ENCODE data around the gene NACC2.

NACC2 gene

DNA sequence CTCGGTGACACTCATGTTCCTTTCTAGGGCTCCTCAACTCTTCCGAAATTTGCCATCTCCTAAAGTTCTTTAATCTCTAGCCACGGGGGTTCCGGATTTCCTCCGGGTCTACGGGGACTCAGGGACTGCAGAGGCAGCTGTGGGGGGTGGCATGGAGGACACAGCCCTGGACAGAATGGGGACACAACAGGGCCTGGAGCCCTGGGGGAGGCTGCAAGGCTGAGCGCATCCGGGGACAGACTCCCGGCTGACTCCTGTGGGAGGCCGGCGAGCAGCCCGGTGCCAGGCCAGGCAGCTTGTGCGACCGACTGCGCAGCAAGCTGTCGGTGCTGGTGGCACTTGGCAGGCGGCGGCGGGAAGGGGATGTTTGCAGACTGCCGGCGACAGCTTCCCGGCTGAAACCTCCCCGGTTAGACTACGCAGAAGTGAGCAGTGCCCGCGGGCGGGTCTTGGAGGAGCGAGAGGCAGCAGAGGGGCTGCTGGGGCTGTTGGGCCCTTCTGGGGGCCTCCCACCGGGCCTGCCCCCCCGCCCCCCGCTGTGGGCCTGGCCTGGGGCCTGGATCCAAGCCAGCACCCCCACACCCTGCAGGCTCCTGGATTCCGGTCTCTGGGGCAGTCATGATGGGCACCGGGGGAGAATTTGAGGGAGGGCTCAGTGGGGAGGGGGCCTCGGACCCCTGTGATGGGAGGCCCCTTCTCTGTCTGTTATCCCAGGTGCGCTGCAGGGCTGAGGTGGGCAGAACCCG lies 105.2 kb downstream of the NACC2 start:
- peaks cover 30% of the 10 kb centered on the region for H3K27me3 Mint-ChIP-seq
- intact Hi-C loops (cut with micrococcal nuclease): no loop called here

DNA sequence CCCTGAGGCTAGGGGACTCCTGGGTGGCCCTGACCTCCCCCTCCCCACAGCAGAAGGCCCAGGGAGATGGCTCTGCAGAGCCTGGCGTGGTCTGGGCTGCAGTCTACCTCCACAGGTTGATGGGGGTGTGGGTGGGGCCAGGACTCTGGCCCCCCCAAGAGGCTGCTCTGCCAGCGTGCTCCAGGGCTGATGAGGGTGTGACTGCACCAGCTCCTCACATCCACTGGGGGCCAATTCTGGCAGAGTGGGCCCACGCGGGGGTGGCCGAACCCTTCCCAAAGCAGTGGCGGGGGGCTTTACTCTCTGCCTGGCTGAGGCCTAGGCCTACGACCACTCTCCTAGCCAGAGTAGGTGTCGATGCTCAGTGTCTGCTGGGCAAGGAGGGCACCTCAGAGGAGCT lies 105.9 kb downstream of the NACC2 start:
- Mint-ChIP-seq H3K27ac (peak overlapping the region; percentile 92), H3K4me1 (ENCODE audit: low read depth) (peaks cover 48% of the 10 kb centered on the region), H3K4me3 (no peak overlapping the region), H3K27me3 (peaks cover 32% of the 10 kb centered on the region), H3K9me3 (no peaks in the 10 kb centered on the region), H3K36me3 (ENCODE audit: low read depth) (no peaks in the 10 kb centered on the region)
- intact Hi-C loops (cut with micrococcal nuclease): no loop called here

More for the DNA sequence above, 105.2 kb downstream of the NACC2 start:
- Mint-ChIP-seq H3K27ac (peak overlapping the region; percentile 92), H3K4me1 (ENCODE audit: low read depth) (peaks cover 55% of the 10 kb centered on the region), H3K4me3 (peak overlapping the region; percentile 44), H3K36me3 (ENCODE audit: low read depth) (no peaks in the 10 kb centered on the region), H3K9me3 (no peaks in the 10 kb centered on the region)

DNA sequence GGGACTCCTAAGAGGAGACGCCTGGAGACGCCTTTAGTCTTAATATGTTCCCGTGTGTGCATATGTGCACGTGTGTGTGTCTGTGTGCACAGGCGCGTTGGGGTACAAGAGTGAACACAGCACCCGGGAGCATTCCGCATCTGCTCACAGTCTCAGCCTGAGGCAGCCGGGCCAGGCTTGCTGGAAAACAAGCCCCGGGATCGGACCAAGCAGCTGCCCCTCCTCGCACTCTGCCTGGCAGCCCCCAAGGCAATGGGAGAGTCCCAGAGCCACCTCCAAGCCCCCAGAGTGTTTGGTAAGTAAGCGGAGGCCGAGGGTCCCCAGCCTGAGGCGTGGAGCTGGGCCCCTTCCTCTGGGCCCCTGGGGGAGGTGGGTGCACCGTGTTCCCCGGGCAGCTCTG lies 106.6 kb downstream of the NACC2 start:
- H3K4me1 Mint-ChIP-seq (ENCODE audit: low read depth): peaks cover 41% of the 10 kb centered on the region
- H3K4me3 Mint-ChIP-seq: no peak overlapping the region
- no peaks in the 10 kb centered on the region for H3K36me3 Mint-ChIP-seq (ENCODE audit: low read depth)
- H3K27ac Mint-ChIP-seq: no peak overlapping the region
- peaks cover 36% of the 10 kb centered on the region for H3K27me3 Mint-ChIP-seq
- no peaks in the 10 kb centered on the region for H3K9me3 Mint-ChIP-seq
- intact Hi-C loops (cut with micrococcal nuclease): no loop called here

DNA sequence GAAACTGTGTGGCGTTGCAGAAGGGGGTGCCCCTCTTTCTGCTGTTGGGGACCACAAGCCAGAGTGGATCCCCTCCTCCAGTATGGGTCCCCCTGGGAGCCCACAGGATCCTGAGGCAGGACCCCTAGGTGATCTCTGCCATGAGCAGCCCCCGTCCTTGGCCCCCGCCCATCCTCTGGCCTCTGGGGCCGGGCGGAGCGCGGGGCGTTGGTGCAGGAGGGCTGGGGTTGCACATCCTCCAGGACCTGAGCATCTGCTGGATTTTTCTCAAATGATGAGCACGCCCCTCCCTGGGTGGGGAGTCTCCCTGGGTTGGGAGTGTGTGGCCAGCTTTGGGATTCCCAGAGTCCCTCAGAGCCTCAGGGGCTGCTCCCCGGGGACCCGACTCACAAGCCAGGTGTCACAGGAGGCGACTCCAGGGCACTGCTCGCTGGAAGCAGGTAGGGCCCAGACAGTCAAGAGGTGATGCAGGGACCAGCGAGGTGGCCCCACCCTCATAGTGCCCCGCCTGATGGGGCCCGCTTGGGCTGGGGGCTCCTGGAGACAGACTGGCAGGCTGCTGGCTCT lies 107.2 kb downstream of the NACC2 start:
- intact Hi-C loops (cut with micrococcal nuclease): no loop called here
- Mint-ChIP-seq H3K27ac (no peak overlapping the region), H3K9me3 (no peaks in the 10 kb centered on the region), H3K36me3 (ENCODE audit: low read depth) (no peaks in the 10 kb centered on the region), H3K4me1 (ENCODE audit: low read depth) (peaks cover 35% of the 10 kb centered on the region), H3K4me3 (no peak overlapping the region), H3K27me3 (peaks cover 39% of the 10 kb centered on the region)

DNA sequence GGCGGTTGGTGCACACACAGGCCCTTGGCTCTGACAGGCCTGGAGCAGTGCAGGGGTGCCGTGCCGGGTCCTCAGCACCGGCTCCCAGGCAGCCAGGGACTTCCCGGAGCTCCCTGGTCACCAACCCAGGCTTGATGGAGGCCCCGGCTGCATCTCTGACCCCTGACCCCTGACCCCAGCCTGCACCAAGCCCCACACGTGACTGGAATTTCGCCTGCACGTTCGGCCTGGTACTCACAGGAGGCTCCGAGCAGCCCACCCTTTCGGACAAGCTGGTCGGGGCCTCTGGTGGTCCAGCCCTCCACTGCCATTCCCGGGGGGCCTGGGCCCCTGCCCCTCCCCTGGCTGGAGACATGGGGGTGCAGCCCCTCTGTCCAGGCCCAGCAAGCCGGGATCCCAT lies 108.5 kb downstream of the NACC2 start:
- Mint-ChIP-seq H3K4me1 (ENCODE audit: low read depth) (peaks cover 23% of the 10 kb centered on the region), H3K27me3 (peaks cover 42% of the 10 kb centered on the region), H3K9me3 (no peaks in the 10 kb centered on the region)

DNA sequence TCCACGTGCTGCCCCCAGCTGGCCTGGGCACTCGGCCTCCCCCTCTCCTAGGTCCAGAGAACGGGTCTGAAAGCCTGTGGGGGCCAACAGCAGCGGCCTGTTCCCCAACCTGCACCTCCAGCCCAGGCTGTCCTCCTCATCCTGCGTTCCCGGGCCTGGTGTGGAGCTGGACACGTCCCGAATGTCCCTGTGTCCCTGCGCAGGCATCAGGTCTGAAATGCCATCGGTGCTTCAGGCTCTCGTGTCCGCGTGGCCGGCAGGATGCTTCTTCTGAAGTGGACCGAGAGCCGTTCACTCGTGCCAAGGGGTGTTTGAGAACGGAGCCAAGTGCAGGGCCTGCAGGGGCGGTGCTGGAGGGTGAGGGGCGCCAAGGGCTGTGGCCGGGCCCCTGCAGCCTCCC lies 109.2 kb downstream of the NACC2 start:
- intact Hi-C loops (cut with micrococcal nuclease): no loop called here
- Mint-ChIP-seq H3K36me3 (ENCODE audit: low read depth) (no peaks in the 10 kb centered on the region), H3K27ac (no peak overlapping the region), H3K4me3 (no peak overlapping the region), H3K27me3 (peaks cover 44% of the 10 kb centered on the region), H3K9me3 (no peaks in the 10 kb centered on the region), H3K4me1 (ENCODE audit: low read depth) (peaks cover 16% of the 10 kb centered on the region)

More for the DNA sequence above, 108.5 kb downstream of the NACC2 start:
- H3K27ac Mint-ChIP-seq: no peak overlapping the region
- H3K4me3 Mint-ChIP-seq: no peak overlapping the region
- H3K36me3 Mint-ChIP-seq (ENCODE audit: low read depth): no peaks in the 10 kb centered on the region
- intact Hi-C loops (cut with micrococcal nuclease): no loop called here

DNA sequence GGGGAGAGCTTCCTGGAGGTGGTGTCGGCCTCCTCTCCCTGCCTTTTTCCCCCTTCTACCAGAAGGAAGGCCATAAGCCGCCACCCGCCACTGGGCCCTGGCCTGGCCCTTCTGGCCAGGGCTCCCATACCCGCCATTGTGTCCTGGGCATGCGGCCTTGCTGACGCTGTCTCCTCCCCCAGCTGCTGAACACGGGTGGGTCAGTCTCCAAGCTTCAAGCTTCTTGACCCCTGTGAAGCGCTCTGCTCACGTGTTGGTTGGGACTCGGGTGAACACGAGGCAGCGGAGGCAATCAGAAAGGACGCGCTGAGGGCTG lies 109.7 kb downstream of the NACC2 start:
- Mint-ChIP-seq H3K9me3 (no peaks in the 10 kb centered on the region), H3K27me3 (peaks cover 44% of the 10 kb centered on the region), H3K4me1 (ENCODE audit: low read depth) (peaks cover 11% of the 10 kb centered on the region), H3K36me3 (ENCODE audit: low read depth) (no peaks in the 10 kb centered on the region), H3K27ac (no peak overlapping the region), H3K4me3 (no peak overlapping the region)
- intact Hi-C loops (cut with micrococcal nuclease): no loop called here

DNA sequence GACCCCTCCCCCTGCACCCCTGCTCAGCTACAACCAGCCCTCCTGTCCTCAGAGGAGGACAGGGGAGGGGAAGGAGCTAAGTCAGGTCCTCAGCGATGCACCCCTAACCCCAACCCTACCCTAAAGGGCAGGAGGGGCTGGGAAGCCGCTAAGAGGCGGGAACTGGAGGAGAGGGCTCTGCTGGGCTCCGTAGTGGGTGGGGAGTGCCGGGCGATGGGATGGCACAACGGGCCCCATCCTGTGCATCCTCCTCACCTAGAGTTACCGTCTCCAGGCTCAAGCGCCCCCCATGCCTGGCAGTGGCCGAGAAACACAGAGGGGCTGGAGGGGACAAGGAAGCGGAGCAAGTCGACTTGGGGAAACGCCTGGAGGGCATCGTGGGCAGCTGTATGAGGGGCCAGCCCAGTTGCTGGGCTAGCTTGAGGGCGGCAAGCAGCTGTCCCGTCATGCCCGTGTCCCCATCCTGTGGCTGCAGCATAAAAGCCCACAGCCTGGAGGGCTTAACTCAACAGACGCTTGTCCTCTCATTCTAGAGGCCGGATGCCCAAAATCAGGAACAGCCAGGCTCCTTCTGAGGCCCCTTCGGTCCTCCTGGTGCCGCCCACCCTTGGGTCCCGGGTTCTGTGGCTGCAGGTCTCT lies 110.9 kb downstream of the NACC2 start:
- intact Hi-C loops (cut with micrococcal nuclease): no loop called here
- peaks cover 5% of the 10 kb centered on the region for H3K4me1 Mint-ChIP-seq (ENCODE audit: low read depth)
- H3K27ac Mint-ChIP-seq: no peak overlapping the region
- no peaks in the 10 kb centered on the region for H3K9me3 Mint-ChIP-seq
- H3K4me3 Mint-ChIP-seq: no peak overlapping the region
- peaks cover 46% of the 10 kb centered on the region for H3K27me3 Mint-ChIP-seq
- no peaks in the 10 kb centered on the region for H3K36me3 Mint-ChIP-seq (ENCODE audit: low read depth)

DNA sequence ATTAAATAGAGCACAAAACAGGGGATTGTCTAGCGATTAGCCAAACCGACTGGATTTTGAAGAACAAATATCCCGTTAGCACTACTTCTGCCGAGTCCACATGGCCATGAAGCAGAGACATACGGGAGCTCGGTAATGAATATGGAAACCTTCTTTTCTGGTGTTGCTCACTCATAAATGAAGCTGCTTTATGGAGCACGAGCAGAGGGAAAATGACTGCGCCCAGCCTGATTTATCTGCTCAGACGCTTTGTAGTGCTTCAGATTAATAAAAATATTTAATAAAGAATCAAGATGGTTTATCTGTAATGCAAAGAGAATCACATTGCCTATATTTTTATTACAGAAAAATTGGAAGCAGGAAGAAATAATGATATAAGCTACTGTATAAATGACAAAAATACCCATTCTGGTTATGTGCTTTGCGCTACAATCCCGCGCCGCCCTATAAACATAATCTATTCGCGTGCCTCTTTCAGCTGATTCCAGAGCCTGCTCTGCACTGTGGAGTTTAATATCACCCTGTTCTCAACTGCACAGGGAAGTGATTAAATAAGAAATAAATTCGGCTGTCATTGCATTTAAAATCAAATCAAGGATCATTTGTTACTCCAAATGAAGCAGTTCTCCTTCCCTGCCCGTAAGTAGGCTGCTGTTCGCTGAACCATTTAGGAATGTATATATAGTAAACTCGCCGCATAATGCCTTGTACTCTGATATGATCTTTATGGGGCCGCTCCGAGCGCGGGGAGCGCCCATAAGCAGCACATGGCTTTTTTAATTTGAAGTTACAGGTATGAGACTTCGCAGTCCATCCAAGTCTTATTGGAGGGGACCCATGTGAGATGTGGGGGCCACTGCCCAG lies 111.6 kb downstream of the NACC2 start:
- Mint-ChIP-seq H3K27ac (no peak overlapping the region), H3K9me3 (no peaks in the 10 kb centered on the region), H3K4me3 (no peak overlapping the region), H3K36me3 (ENCODE audit: low read depth) (no peaks in the 10 kb centered on the region), H3K4me1 (ENCODE audit: low read depth) (peaks cover 12% of the 10 kb centered on the region), H3K27me3 (peaks cover 47% of the 10 kb centered on the region)
- intact Hi-C loops (cut with micrococcal nuclease): no loop called here

DNA sequence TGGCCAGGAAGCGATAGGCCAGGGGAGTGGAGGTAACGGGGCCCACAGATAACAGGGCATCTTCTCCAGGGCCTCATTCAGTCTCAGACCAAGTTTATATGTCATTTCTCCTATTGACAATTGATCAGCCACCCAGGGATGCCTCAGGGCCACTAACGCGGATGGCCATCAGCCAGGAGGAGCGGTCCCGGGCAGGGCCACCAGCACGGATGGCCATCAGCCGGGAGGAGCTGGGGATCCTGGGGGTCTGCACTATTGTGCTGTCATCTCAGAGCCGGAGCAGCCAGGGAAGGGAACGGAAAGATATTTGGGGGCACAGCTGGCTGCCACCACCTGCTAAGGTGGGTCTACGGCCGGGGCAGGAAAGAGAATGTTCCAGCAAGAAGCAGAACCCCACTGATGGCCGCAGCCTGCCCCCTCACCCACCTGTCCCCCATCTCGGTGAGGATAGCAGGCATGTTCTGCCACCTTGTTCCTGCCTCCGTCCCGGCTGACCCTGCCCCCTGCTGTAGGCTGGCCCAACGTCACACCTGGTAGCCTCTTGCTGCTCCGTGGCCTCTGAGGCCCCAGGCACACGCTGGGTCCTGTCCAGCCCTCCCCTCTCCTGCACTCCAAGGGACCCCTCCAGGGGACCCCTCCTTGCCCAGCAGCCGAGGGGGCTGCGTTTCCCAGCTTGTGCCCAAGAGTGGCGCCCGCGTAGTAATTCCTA lies 112.4 kb downstream of the NACC2 start:
- H3K36me3 Mint-ChIP-seq (ENCODE audit: low read depth): no peaks in the 10 kb centered on the region
- no peak overlapping the region for H3K27ac Mint-ChIP-seq
- H3K27me3 Mint-ChIP-seq: peaks cover 42% of the 10 kb centered on the region
- no peaks in the 10 kb centered on the region for H3K9me3 Mint-ChIP-seq
- intact Hi-C loops (cut with micrococcal nuclease): no loop called here
- H3K4me1 Mint-ChIP-seq (ENCODE audit: low read depth): peaks cover 12% of the 10 kb centered on the region
- H3K4me3 Mint-ChIP-seq: no peak overlapping the region

DNA sequence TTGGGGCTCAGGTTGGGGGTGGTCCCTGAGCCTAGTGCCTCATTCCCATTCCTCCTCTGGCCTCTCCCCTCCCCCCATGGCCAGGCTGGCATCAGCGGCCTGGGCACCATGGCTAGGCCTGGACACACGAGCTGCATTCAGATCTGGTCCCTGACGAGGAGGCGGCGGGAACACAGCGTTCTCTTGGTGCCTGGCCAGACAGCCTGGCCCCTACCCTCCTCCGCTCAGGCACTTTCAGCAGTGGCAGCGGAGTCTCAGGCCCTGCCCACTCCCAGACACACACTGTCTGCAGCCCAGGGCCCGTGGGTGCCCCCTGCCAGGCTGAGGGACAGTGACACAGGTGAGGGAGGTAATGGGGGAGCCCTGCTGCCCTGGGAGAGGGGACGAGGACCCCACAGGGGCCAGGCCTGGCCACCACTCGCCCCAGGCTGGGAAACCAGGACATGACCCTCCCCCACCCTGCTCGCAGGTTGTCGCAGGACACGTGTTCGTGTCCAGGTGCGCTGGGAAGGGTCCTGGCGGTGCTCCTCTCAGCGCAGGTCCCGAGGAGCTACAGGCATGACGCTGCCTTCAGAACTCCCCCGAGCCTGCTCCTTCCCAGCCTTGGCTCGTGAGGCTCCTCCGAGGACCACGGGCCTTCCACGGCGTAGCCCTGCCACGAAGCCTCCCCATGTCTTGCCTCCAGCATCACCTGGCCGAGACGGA lies 114.0 kb downstream of the NACC2 start:
- no peaks in the 10 kb centered on the region for H3K36me3 Mint-ChIP-seq (ENCODE audit: low read depth)
- H3K27me3 Mint-ChIP-seq: peaks cover 50% of the 10 kb centered on the region
- H3K4me3 Mint-ChIP-seq: no peak overlapping the region
- peaks cover 12% of the 10 kb centered on the region for H3K4me1 Mint-ChIP-seq (ENCODE audit: low read depth)
- H3K9me3 Mint-ChIP-seq: no peaks in the 10 kb centered on the region
- H3K27ac Mint-ChIP-seq: no peak overlapping the region
- intact Hi-C loops (cut with micrococcal nuclease): no loop called here

DNA sequence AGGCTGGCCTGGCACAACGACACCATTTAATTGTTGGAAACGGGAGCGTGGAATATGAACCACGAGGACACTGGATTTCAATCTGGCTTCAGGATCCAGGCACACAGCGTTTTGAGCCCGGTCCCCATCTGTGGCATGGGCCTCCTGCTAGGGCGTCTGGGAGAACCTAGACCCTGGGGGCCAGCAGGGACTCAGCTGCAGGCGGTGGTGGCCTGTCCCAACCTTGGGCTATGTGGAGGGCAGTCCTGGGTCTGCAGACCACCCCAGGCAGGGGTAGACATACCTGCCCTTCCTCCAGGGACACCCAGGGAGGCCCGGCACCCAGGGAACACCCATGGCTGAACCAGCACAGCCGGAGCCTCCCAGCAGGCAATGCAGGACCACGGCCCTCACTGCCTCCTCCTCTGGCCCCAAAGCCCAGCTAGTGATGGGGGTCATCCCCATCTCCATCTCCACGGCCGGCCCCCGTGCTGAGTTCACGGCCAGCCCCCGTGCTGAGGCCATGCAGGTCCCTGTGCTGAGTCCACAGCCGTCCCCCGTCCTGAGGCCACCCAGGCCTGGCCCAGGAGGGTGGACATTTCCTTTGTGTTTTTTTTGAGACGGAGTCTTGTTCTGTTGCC lies 115.4 kb downstream of the NACC2 start:
- no peaks in the 10 kb centered on the region for H3K36me3 Mint-ChIP-seq (ENCODE audit: low read depth)
- no peak overlapping the region for H3K27ac Mint-ChIP-seq
- H3K27me3 Mint-ChIP-seq: peaks cover 44% of the 10 kb centered on the region
- intact Hi-C loops (cut with micrococcal nuclease): no loop called here
- no peak overlapping the region for H3K4me3 Mint-ChIP-seq
- H3K9me3 Mint-ChIP-seq: no peaks in the 10 kb centered on the region
- H3K4me1 Mint-ChIP-seq (ENCODE audit: low read depth): peaks cover 12% of the 10 kb centered on the region

Measured in dendritic cell treated with granulocyte-macrophage colony-stimulating factor and Interleukin-4, amounts not matched to agents 40 ng/mL and 50 ng/mL, for 4 days (primary cell).